Measurements from ENCODE around the gene EXD1.

- TF ChIP-seq CBX8 (IDR thresholded peaks at IDR 0.05) (no peak), MYC (IDR thresholded peaks at IDR 0.05; ENCODE audit: borderline replicate concordance, low read length) (no peak), CTCF (IDR thresholded peaks at IDR 0.05) (no peak), BHLHE40 (IDR thresholded peaks at IDR 0.05; ENCODE audit: low read depth, low read length) (no peak), POLR2A (IDR thresholded peaks at IDR 0.05; ENCODE audit: low read length) (no peak), HOXA7 (CRISPR knock-in tag; IDR thresholded peaks at IDR 0.05) (no peak), MAFK (IDR thresholded peaks at IDR 0.05; ENCODE audit: partially characterized antibody) (no peak), NFE2L2 (conservative IDR thresholded peaks at IDR 0.05; ENCODE audit: low read length) (no peak)
These were observed 69.8 kb downstream of the EXD1 start for GRCh38 chr15:41160639-41161315.

Measured in A549 (cell line).